SK-MEL-5 (cell line): ENCODE results near the gene SLC5A10. TPM values are rescaled to one million over a fixed set of nuclear protein-coding genes. Genes with fewer than 3 reads are reported as not detected.

Experiments used
- small RNA-seq, 2 experiments: library from RNA; depleted of rRNA; stranded (forward); fragments of <200 nt; gene quantifications; one replicate each; pipeline ENCODE3, GENCODE V24; 2014
- total RNA-seq: library from RNA; depleted of rRNA; stranded (reverse); fragments of >200 nt; shearing (Covaris generic); gene quantifications from 2 replicates; pipeline ENCODE4 v1.2.3, GENCODE V29; 2014; rRNA removed

SLC5A10 gene
- total RNA-seq, 1 experiment from 2014 or later = 0.11 TPM

Small RNA genes within 50 kb of the gene (small RNA-seq; reads per million reads assigned to genes)
- 0 reads per million in 2 experiments for gene AC090286.3
- gene RF00324 = 0 reads per million in 2 experiments

Other genes starting within 250 kb of the SLC5A10 start
- gene FBXW10, start 208.1 kb upstream of the SLC5A10 start, total RNA-seq = not detected in 2 replicates
- gene TVP23B, start 171.0 kb upstream of the SLC5A10 start, total RNA-seq = 78.8 and 92.5 TPM in 2 replicates
- gene PRPSAP2, start 94.0 kb upstream of the SLC5A10 start, total RNA-seq = 61.4 and 63.6 TPM in 2 replicates
- gene FAM83G, start 52.6 kb downstream of the SLC5A10 start, total RNA-seq = 0.61 and 0.85 TPM in 2 replicates
- 0.48 TPM in 1 of 2 replicates, not detected in the other for gene GRAP, start 94.8 kb downstream of the SLC5A10 start, total RNA-seq
- gene GRAPL, start 175.4 kb downstream of the SLC5A10 start, total RNA-seq = 0.51 TPM in 1 of 2 replicates, not detected in the other